ENCODE data around the gene CPNE2.

DNA sequence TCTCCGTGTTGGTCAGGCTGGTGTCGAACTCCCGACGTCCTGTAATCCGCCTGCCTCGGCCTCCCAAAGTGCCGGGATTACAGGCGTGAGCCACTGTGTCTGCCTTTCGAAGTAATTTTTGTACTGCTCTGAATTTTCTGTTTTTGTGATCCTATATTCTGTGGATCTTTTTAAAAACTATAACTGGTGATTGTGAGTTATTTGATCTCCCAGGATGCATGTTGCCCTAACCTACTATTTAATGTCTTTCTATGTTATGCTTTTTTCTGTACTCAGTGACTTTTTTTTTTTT is 96.3 kb downstream of the CPNE2 start:
- TF ChIP-seq, protein P1, sequence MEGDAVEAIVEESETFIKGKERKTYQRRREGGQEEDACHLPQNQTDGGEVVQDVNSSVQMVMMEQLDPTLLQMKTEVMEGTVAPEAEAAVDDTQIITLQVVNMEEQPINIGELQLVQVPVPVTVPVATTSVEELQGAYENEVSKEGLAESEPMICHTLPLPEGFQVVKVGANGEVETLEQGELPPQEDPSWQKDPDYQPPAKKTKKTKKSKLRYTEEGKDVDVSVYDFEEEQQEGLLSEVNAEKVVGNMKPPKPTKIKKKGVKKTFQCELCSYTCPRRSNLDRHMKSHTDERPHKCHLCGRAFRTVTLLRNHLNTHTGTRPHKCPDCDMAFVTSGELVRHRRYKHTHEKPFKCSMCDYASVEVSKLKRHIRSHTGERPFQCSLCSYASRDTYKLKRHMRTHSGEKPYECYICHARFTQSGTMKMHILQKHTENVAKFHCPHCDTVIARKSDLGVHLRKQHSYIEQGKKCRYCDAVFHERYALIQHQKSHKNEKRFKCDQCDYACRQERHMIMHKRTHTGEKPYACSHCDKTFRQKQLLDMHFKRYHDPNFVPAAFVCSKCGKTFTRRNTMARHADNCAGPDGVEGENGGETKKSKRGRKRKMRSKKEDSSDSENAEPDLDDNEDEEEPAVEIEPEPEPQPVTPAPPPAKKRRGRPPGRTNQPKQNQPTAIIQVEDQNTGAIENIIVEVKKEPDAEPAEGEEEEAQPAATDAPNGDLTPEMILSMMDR (IDR thresholded peaks at IDR 0.05; ENCODE audit: low read depth, low read length, missing input control) = no peak
- no peak for TF ChIP-seq TAF1 (conservative IDR thresholded peaks at IDR 0.05)
- no peak for TF ChIP-seq HNF4G (IDR thresholded peaks at IDR 0.05)
- no peak for TF ChIP-seq JUND (IDR thresholded peaks at IDR 0.05)
- TF ChIP-seq GABPA (IDR thresholded peaks at IDR 0.05 in 1 of 2, conservative IDR thresholded peaks at IDR 0.05 in 1 of 2) = no peak
- TF ChIP-seq HNF4A (conservative IDR thresholded peaks at IDR 0.05) = no peak
- TF ChIP-seq, protein P2, sequence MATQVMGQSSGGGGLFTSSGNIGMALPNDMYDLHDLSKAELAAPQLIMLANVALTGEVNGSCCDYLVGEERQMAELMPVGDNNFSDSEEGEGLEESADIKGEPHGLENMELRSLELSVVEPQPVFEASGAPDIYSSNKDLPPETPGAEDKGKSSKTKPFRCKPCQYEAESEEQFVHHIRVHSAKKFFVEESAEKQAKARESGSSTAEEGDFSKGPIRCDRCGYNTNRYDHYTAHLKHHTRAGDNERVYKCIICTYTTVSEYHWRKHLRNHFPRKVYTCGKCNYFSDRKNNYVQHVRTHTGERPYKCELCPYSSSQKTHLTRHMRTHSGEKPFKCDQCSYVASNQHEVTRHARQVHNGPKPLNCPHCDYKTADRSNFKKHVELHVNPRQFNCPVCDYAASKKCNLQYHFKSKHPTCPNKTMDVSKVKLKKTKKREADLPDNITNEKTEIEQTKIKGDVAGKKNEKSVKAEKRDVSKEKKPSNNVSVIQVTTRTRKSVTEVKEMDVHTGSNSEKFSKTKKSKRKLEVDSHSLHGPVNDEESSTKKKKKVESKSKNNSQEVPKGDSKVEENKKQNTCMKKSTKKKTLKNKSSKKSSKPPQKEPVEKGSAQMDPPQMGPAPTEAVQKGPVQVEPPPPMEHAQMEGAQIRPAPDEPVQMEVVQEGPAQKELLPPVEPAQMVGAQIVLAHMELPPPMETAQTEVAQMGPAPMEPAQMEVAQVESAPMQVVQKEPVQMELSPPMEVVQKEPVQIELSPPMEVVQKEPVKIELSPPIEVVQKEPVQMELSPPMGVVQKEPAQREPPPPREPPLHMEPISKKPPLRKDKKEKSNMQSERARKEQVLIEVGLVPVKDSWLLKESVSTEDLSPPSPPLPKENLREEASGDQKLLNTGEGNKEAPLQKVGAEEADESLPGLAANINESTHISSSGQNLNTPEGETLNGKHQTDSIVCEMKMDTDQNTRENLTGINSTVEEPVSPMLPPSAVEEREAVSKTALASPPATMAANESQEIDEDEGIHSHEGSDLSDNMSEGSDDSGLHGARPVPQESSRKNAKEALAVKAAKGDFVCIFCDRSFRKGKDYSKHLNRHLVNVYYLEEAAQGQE (IDR thresholded peaks at IDR 0.05) = no peak
- TF ChIP-seq, protein P3, sequence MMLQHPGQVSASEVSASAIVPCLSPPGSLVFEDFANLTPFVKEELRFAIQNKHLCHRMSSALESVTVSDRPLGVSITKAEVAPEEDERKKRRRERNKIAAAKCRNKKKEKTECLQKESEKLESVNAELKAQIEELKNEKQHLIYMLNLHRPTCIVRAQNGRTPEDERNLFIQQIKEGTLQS (IDR thresholded peaks at IDR 0.05) = no peak
- TF ChIP-seq, protein P4, sequence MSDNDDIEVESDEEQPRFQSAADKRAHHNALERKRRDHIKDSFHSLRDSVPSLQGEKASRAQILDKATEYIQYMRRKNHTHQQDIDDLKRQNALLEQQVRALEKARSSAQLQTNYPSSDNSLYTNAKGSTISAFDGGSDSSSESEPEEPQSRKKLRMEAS (IDR thresholded peaks at IDR 0.05) = no peak
